K562 (cell line): ENCODE results near the gene MRPL33. TPM values are rescaled to one million over a fixed set of nuclear protein-coding genes. Genes with fewer than 3 reads are reported as not detected.

Source experiments
- AFF1 ChIP-seq, 2 experiments: fragments of 450-650 bp; IDR thresholded peaks; 2 replicates each; pipeline ENCODE4 v1.6.1; 2018; ENCODE audit warnings: mild to moderate bottlenecking in 2 of 2, low read depth in 1 of 2; ENCODE audit not compliant: partially characterized antibody in 2 of 2
- ATF1 ChIP-seq, 2 experiments: fragments of 450-650 bp in 1 of 2; IDR thresholded peaks; 2 replicates each; pipeline ENCODE4 v1.6.1; 2016; ENCODE audit warnings: missing compliant biosample characterization in 1 of 2, missing genetic modification characterization in 1 of 2
- ATF3 ChIP-seq, 2 experiments: fragments of 450-650 bp in 1 of 2; sonication (generic) in 1 of 2; formaldehyde crosslinking in 1 of 2; IDR thresholded peaks in 1 of 2; conservative IDR thresholded peaks in 1 of 2; 2 replicates each; pipeline versions ENCODE4 v1.6.1 to v1.8.1; 2016 to 2023; ENCODE audit warnings: mild to moderate bottlenecking in 2 of 2, moderate library complexity in 2 of 2, inconsistent platforms in 1 of 2, missing genetic modification reagents in 1 of 2
- ATF7 ChIP-seq: fragments of 450-650 bp; IDR thresholded peaks from 2 replicates; pipeline ENCODE4 v1.7.1; 2014; ENCODE audit warnings: mild to moderate bottlenecking, moderate library complexity
- BRF2 ChIP-seq: IDR thresholded peaks from 3 replicates; pipeline ENCODE4 v1.6.1; 2011; ENCODE audit warnings: borderline replicate concordance, mild to moderate bottlenecking; ENCODE audit not compliant: insufficient read length, insufficient read depth
- DPF2 ChIP-seq: fragments of 450-650 bp; IDR thresholded peaks from 2 replicates; pipeline ENCODE4 v1.6.1; 2016
- KLF16 ChIP-seq: IDR thresholded peaks from 2 replicates; pipeline ENCODE4 v1.6.1; 2016; ENCODE audit warnings: antibody characterized with exemption
- POLR2AphosphoS2 ChIP-seq: IDR thresholded peaks from 2 replicates; pipeline ENCODE4 v1.6.1; 2012; ENCODE audit warnings: low read length, improper control_type of control experiment
- RCOR1 ChIP-seq, 2 experiments: IDR thresholded peaks; 2 replicates each; pipeline ENCODE4 v1.6.1; 2012; ENCODE audit warnings: low read depth in 2 of 2, low read length in 2 of 2, borderline replicate concordance in 1 of 2, improper control_type of control experiment in 1 of 2
- SMARCA4 ChIP-seq: fragments of 450-650 bp; IDR thresholded peaks from 2 replicates; pipeline ENCODE4 v1.6.1; 2016
- SMARCE1 ChIP-seq: fragments of 450-650 bp; IDR thresholded peaks from 2 replicates; pipeline ENCODE4 v1.7.1; 2016; ENCODE audit warnings: mild to moderate bottlenecking
- ZBTB26 ChIP-seq: fragments of 450-650 bp; formaldehyde crosslinking; IDR thresholded peaks from 2 replicates; pipeline ENCODE4 v1.4.0; 2022; ENCODE audit warnings: missing genetic modification characterization
- ZNF395 ChIP-seq: fragments of 200-800 bp; sonication (Bioruptor generic); IDR thresholded peaks from 2 replicates; pipeline ENCODE4 v1.6.1; 2017; ENCODE audit warnings: missing genetic modification characterization, missing compliant biosample characterization
- polyA plus RNA-seq, 8 experiments: library from polyadenylated mRNA; depleted of rRNA in 4 of 8; stranded (reverse) in 5 of 8; unstranded in 3 of 8; fragments of >200 nt; fragmentation: Nextera tagmentation in 2 of 8; fragmentation: Illumina TruSeq in 1 of 8; extraction: Ambion mirVana in 2 of 8; extraction: Trizol in 1 of 8; gene quantifications; 2 replicates each; pipeline versions ENCODE4 v1.2.1 to v1.2.3, GENCODE V29; 2011 to 2014; ENCODE audit warnings: inconsistent platforms in 1 of 8, missing spikeins in 1 of 8
- total RNA-seq, 7 experiments: library from RNA; depleted of rRNA in 6 of 7; stranded (reverse); fragments of >200 nt in 6 of 7; fragmentation: Illumina TruSeq in 2 of 7; extraction: Trizol in 2 of 7; gene quantifications; 2 replicates each; pipeline versions ENCODE4 v1.2.1 to v1.2.3, GENCODE V29; 2011 to 2021; ENCODE audit warnings: low replicate concordance in 1 of 7

The MRPL33 gene
- total and polyA plus RNA-seq, 9 of the 15 experiments (the other 6 are each of a cell fraction or from before 2014, with no cell fraction given): 68.3 to 338 (median 226) TPM

- TF ChIP-seq ATF3 (IDR thresholded peaks at IDR 0.05) (peak; percentile 79), ATF3 (CRISPR knock-in tag; conservative IDR thresholded peaks at IDR 0.05) (no peak), BRF2 (no peak), ATF1 (CRISPR knock-in tag; IDR thresholded peaks at IDR 0.05) (no peak), ATF1 (tag; IDR thresholded peaks at IDR 0.05) (peak; percentile 33; the same call in 1 of the 2 replicates), RCOR1 (IDR thresholded peaks at IDR 0.05; ENCODE audit: borderline replicate concordance in 1 of 2, low read depth in 2 of 2, low read length in 2 of 2) (peak in 1 of 2 experiments; percentile 58; a peak in 1 of 4 replicates), POLR2AphosphoS2 (no peak), ZBTB26 (CRISPR knock-in tag) (no peak), AFF1 (IDR thresholded peaks at IDR 0.05; ENCODE audit: low read depth in 1 of 2, partially characterized antibody in 2 of 2) (peak in 1 of 2 experiments; percentile 44), ZNF395 (CRISPR knock-in tag) (peak; percentile 21; the same call in 1 of the 2 replicates), SMARCE1 (peak; percentile 54; the same call in 1 of the 2 replicates), KLF16 (0 out of 2 replicates have a peak, but pooled peaks have one; percentile 10), ATF7 (0 out of 2 replicates have a peak, but pooled peaks have one; percentile 18), DPF2 (peak; percentile 20; the same call in 1 of the 2 replicates), SMARCA4 (peak; percentile 55; the same call in 1 of the 2 replicates)
Measured at GRCh38 chr2:27752551-27753237, 18.8 kb upstream of the MRPL33 start (continued).
